NCI-H526 (cell line): ENCODE results near the gene UBQLN4.

ENCODE experiments used
- DNase-seq, 2 experiments: peaks; one replicate each; lab custom pipeline; 2025; lab: John Stamatoyannopoulos, UW

Gene UBQLN4

GRCh38 chr1:156014829-156015228 lies 38.8 kb downstream of the UBQLN4 start:
- no peak for DNase-seq

GRCh38 chr1:156012051-156012817 lies 41.4 kb downstream of the UBQLN4 start:
- no peak for DNase-seq

- no peak for DNase-seq
Observed at GRCh38 chr1:156009404-156009803, 44.2 kb downstream of the UBQLN4 start.

- DNase-seq = no peak
Observed at GRCh38 chr1:156006666-156007376, 46.8 kb downstream of the UBQLN4 start.

- no peak for DNase-seq
Observed at GRCh38 chr1:156004843-156005584, 48.6 kb downstream of the UBQLN4 start.

- DNase-seq = no peak
Observed at GRCh38 chr1:156003923-156004188, 49.7 kb downstream of the UBQLN4 start.

- no peak for DNase-seq
Observed at GRCh38 chr1:156002188-156002911, 51.2 kb downstream of the UBQLN4 start.

GRCh38 chr1:156001662-156002171 lies 51.9 kb downstream of the UBQLN4 start:
- DNase-seq = no peak

- DNase-seq = no peak
Observed at GRCh38 chr1:156001021-156001661, 52.5 kb downstream of the UBQLN4 start.

GRCh38 chr1:155999964-156000363 lies 53.6 kb downstream of the UBQLN4 start:
- DNase-seq = peak in 1 of 2 experiments; percentile 34

GRCh38 chr1:155996166-155996565 lies 57.4 kb downstream of the UBQLN4 start:
- no peak for DNase-seq

- no peak for DNase-seq
Observed at GRCh38 chr1:155993595-155993994, 60.0 kb downstream of the UBQLN4 start.

- no peak for DNase-seq
Observed at GRCh38 chr1:155990005-155990739, 63.4 kb downstream of the UBQLN4 start.

- DNase-seq = peak; percentile 64 to 92
Observed at GRCh38 chr1:155989242-155990004, 64.2 kb downstream of the UBQLN4 start.
